DOHH2 (cell line): ENCODE results near the gene PSMB2.
"Not testable (repeated sequence)": the region's sequence is repeated elsewhere in the genome, so short reads cannot be mapped to it uniquely, and the experiment has no call there.

Experiments
- CTCF ChIP-seq: fragments of 200-600 bp; sonication (generic); IDR thresholded peaks from one replicate; pipeline ENCODE4 v1.5.1; 2014; ENCODE audit warnings: antibody characterized with exemption, mild to moderate bottlenecking, low read depth, low read length; ENCODE audit not compliant: poor library complexity, severe bottlenecking
- EZH2phosphoT487 ChIP-seq: fragments of 200-600 bp; sonication (generic); IDR thresholded peaks from 2 replicates; pipeline ENCODE4 v1.6.1; 2017; ENCODE audit warnings: borderline replicate concordance, mild to moderate bottlenecking, antibody characterized with exemption, low read length, moderate library complexity, mixed read lengths

- not testable (repeated sequence) for TF ChIP-seq CTCF, EZH2phosphoT487
Measured at GRCh38 chr1:35690103-35690502, 48.8 kb upstream of the PSMB2 start.
